Measurements from ENCODE around the gene IER3.

The IER3 gene

DNA sequence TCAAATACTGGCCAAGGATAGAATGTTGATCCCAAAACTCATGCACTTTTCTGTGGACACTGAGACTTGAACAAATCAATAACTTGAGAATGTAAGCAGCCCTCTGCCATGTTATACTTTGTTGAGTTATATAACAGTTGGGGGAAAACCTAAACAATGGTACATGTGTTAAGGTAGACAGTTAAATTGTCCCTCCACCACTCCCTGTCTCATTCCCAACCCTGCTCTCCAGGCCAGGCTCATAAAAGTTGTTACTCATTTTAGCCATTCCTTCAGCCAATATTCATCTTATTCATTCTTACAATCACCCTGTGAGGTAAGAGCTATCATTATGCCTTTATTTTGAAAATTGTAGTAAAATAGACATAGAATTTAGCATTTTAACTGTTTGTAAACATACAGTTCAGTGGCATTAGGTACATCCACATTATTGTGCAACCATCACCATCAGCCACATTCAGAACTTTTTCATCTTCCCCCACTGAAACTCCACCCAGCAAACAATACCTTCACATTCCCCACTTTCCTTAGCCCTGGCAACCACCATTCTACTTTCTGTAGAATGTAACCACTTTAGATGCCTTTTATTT, 38.2 kb upstream of the IER3 start:
- TF ChIP-seq, protein P1, sequence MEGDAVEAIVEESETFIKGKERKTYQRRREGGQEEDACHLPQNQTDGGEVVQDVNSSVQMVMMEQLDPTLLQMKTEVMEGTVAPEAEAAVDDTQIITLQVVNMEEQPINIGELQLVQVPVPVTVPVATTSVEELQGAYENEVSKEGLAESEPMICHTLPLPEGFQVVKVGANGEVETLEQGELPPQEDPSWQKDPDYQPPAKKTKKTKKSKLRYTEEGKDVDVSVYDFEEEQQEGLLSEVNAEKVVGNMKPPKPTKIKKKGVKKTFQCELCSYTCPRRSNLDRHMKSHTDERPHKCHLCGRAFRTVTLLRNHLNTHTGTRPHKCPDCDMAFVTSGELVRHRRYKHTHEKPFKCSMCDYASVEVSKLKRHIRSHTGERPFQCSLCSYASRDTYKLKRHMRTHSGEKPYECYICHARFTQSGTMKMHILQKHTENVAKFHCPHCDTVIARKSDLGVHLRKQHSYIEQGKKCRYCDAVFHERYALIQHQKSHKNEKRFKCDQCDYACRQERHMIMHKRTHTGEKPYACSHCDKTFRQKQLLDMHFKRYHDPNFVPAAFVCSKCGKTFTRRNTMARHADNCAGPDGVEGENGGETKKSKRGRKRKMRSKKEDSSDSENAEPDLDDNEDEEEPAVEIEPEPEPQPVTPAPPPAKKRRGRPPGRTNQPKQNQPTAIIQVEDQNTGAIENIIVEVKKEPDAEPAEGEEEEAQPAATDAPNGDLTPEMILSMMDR (IDR thresholded peaks at IDR 0.05; ENCODE audit: extremely low read depth, missing control alignments) = no peak
- DNase-seq (ENCODE audit: low spot score) = no peak

DNA sequence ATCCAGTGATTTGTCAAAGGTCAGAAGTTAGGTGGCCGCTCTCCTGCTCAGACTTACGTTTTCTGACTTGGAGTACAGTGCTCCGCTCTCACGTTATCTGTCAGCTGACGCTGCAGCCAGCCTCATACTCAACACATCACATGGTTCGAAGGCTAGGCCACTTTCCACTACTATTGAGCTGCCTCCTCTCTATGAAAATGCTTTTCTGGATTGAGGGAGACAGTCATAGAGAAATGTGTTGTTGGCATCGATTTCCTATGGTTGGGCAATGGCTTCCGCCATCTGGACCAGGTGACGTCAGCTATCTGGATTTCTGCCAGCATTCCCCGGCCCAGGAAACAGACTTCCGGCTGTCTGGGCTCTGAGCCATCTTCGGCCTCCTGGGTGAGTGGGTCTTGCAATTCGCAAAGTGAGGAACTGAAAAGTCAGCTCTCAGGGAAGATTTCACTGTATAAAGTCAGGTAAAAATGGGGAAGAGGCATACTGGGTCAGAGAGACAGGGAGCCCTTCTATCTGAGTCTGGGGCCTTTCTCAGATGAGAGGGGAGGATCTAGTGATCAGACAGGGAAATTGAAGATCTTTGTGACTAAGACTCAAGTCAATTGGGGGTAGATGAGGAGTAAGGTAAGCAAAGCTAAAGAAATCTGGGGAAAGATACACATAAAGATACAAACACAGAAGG, 37.5 kb upstream of the IER3 start:
- no peak for DNase-seq (ENCODE audit: low spot score)
- TF ChIP-seq, protein P1 (IDR thresholded peaks at IDR 0.05; ENCODE audit: extremely low read depth, missing control alignments) = no peak

DNA sequence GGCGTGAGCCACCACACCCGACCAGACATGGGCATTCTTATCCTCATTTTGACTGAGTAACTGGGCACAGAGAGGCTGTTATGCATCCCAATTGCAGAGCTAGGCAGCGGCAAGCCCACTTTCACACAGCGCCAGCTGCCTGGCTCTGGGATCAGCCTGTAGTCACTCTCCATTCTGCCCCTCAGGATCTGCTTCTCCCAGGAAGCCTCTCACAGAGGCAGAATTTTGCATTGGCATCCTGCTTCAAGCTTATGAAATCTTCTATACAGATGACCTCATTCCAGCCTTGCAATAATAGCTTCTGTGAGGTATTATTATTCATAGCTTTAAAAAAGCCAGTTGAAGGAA, 37.0 kb upstream of the IER3 start:
- TF ChIP-seq, protein P1 (IDR thresholded peaks at IDR 0.05; ENCODE audit: extremely low read depth, missing control alignments) = no peak
- DNase-seq (ENCODE audit: low spot score) = no peak

DNA sequence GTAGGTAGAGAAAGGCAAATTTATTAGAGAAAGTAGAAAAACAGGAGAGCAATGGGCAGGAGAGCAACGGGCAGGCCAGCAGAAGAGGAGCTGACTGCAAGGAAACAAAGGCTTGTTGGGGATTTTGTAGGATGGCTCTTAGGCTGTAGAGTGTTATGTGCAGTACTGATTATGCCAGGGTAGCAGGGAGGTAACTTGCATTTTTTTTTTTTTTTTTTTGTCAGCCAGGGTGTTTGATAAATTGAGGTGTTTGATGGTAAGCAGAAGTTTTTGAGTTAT, 36.2 kb upstream of the IER3 start:
- TF ChIP-seq, protein P1 (IDR thresholded peaks at IDR 0.05; ENCODE audit: extremely low read depth, missing control alignments) = no peak
- DNase-seq (ENCODE audit: low spot score) = no peak

DNA sequence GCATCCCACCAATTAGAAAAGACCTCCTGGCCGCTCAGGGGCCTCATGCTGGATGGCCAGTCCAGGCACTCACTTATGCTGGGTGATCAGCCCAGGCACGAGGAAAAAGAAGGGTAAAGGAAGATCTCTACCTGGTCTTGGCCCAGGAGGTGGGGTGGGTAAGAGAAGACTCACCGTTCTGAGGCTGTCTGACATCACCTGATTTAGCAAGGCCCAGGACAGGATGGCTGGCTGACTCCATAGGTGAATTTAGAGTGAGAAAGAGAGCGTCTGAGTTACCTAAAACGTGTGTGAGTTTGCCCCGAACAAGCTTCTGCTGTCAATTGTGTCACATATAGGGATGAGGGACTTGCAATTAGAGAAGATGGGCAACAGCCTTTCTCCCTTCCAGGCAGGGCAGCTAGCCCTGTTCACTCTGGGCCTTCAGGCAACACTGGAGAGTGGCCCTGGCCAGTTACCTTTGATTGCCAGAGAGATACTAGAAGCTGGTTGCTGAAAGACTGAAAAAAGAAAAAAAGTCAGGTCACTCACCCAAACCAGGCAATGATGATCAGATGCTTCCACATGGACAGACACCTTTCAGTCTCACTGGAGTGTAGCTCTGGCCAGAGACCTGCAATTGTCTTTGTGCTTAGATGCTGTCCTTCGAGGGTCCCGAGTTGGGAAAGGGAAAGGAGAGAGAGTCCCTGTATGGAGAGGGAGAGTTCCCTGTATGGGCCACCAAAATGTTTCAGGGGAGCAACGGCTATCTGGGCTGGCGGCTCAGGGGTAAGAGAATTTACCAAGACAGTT, 35.7 kb upstream of the IER3 start:
- TF ChIP-seq, protein P1 (IDR thresholded peaks at IDR 0.05; ENCODE audit: extremely low read depth, missing control alignments) = no peak
- no peak for DNase-seq (ENCODE audit: low spot score)

DNA sequence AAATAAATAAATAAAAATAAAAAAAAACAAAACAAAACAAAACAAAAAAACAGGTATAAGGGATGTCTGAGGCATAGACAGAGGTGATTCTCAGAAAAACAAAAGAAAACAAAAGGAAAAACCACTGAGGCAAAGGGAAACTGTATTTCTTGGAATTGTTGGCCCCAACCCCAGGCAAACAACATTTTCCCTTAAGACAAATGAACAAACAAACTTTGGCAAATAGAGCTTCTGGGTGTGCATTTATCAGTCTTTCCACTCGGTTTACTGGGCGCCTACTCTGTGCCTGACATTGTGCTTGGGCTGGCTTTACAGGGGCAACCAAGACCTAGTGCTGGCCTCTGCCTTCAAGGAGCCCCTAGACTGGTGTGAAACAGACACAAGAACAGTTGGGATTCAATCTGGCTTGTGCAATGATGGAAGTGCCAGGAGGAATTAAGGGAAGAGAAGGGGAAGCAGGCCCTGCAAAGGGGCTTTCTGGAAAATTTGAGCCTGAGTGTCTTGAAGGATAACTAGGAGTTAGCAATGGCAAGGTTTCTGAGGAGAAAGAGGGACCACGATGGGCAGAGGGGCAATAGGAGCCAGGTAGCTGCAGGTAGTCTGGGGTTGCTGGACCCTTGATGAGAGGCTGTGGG, 33.8 kb upstream of the IER3 start:
- TF ChIP-seq, protein P1 (IDR thresholded peaks at IDR 0.05; ENCODE audit: extremely low read depth, missing control alignments) = no peak
- no peak for DNase-seq (ENCODE audit: low spot score)

DNA sequence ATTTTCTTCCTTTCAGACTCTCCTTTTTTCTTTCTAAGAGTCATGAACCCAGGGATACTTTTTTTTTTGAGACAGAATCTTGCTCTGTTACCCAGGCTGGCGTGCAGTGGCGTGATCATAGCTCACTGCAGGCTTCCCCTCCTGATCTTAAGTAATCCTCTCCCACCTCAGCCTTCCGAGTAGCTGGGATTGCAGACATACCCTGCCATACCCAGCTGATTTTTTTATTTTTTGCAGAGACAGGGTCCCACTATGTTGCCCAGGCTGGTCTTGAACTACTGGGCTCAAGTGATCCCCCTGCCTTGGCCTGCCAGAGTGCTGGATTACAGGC, 32.8 kb upstream of the IER3 start:
- DNase-seq (ENCODE audit: low spot score) = no peak
- TF ChIP-seq, protein P1 (IDR thresholded peaks at IDR 0.05; ENCODE audit: extremely low read depth, missing control alignments) = no peak

Measured in GM20000 (cell line).